IMR-90 (cell line): Measurements from ENCODE around the gene IQSEC1. TPM values are rescaled to one million over a fixed set of nuclear protein-coding genes. Genes with fewer than 3 reads are reported as not detected.
A peak's percentile ranks its signal among the peaks of the same experiment; 100 is the strongest.

ENCODE experiments used
- ATAC-seq: fragments of 200-7000 bp; cut with Tn5 transposase; 2 replicates; pipeline ENCODE4 v1.9.1; 2020; ENCODE audit warnings: low read depth, mild to moderate bottlenecking, moderate library complexity
- BruUV-seq: library from RNA; stranded (reverse); fragments of 400-500 nt; replicated peaks from 2 replicates; lab custom pipeline; 2021; lab: Mats Ljungman, UMichigan
- CTCF ChIA-PET: fragments of 300-600 bp; formaldehyde crosslinking; extraction: SDS; loops from one replicate; lab custom pipeline; 2021; ENCODE audit warnings: antibody characterized with exemption; lab: Yijun Ruan, JAX
- POLR2A ChIA-PET: fragments of 300-600 bp; sonication (Branson Sonifier 250); formaldehyde crosslinking; loops from one replicate; lab custom pipeline; 2022; ENCODE audit warnings: antibody characterized with exemption; ENCODE audit not compliant: unreplicated experiment; lab: Charles Lee
- DNase-seq: peaks from one replicate; pipeline ENCODE4 v3.0.0; 2013
- H2AFZ ChIP-seq: replicated peaks from 2 replicates; pipeline ENCODE3; 2013; ENCODE audit warnings: low read length, mild to moderate bottlenecking; ENCODE audit not compliant: poor library complexity
- H2AK5ac ChIP-seq: 2 replicates; pipeline ENCODE4 v1.6.1; 2013; ENCODE audit warnings: low read depth, low read length, inconsistent platforms
- H2AK9ac ChIP-seq: replicated peaks from 2 replicates; pipeline ENCODE3; 2013; ENCODE audit warnings: mild to moderate bottlenecking, low read depth, low read length, moderate library complexity; ENCODE audit not compliant: poor library complexity
- H2BK120ac ChIP-seq: 2 replicates; pipeline ENCODE4 v1.6.1; 2013; ENCODE audit warnings: low read depth, low read length, inconsistent platforms
- H2BK15ac ChIP-seq: 3 replicates; pipeline ENCODE4 v1.6.1; 2013; ENCODE audit warnings: low read depth, low read length, inconsistent platforms
- H2BK20ac ChIP-seq: 2 replicates; pipeline ENCODE4 v1.6.1; 2013; ENCODE audit warnings: low read depth, mild to moderate bottlenecking, inconsistent platforms, low read length, moderate library complexity
- H2BK5ac ChIP-seq: 2 replicates; pipeline ENCODE4 v1.6.1; 2013; ENCODE audit warnings: mild to moderate bottlenecking, low read depth, low read length, inconsistent platforms; ENCODE audit not compliant: poor library complexity, severe bottlenecking
- H3K14ac ChIP-seq: replicated peaks from 2 replicates; pipeline ENCODE4 v1.6.1; 2013; ENCODE audit warnings: low read depth, low read length, inconsistent platforms
- H3K18ac ChIP-seq: 2 replicates; pipeline ENCODE4 v1.6.1; 2013; ENCODE audit warnings: low read depth, low read length, control low read depth
- H3K23ac ChIP-seq: 2 replicates; pipeline ENCODE4 v1.6.1; 2013; ENCODE audit warnings: low read depth, low read length, inconsistent platforms
- H3K27ac ChIP-seq: 2 replicates; pipeline ENCODE4 v1.5.1; 2013; ENCODE audit warnings: mild to moderate bottlenecking, control low read depth, low read length; ENCODE audit not compliant: insufficient read depth
- H3K27me3 ChIP-seq: 2 replicates; pipeline ENCODE4 v1.6.1; 2013; ENCODE audit warnings: low read length; ENCODE audit not compliant: control insufficient read depth, insufficient read depth
- H3K36me3 ChIP-seq: 2 replicates; pipeline ENCODE4 v1.6.1; 2013; ENCODE audit warnings: low read length, mixed read lengths; ENCODE audit not compliant: control insufficient read depth, insufficient read depth
- H3K4ac ChIP-seq: 2 replicates; pipeline ENCODE4 v1.6.1; 2013; ENCODE audit warnings: low read depth, low read length, inconsistent platforms
- H3K4me1 ChIP-seq: 2 replicates; pipeline ENCODE4 v1.6.1; 2013; ENCODE audit warnings: low read length, mixed read lengths; ENCODE audit not compliant: control insufficient read depth, insufficient read depth
- H3K4me2 ChIP-seq: 2 replicates; pipeline ENCODE4 v1.6.1; 2013; ENCODE audit warnings: low read depth, mild to moderate bottlenecking, control low read depth, low read length, moderate library complexity
- H3K4me3 ChIP-seq: 2 replicates; pipeline ENCODE4 v1.5.1; 2013; ENCODE audit warnings: low read depth, mild to moderate bottlenecking, control low read depth, low read length, moderate library complexity; ENCODE audit not compliant: insufficient read depth
- H3K56ac ChIP-seq: 2 replicates; pipeline ENCODE4 v1.6.1; 2013; ENCODE audit warnings: low read length, inconsistent platforms; ENCODE audit not compliant: insufficient read depth; ENCODE audit errors: extremely low read depth
- H3K79me1 ChIP-seq, 2 experiments: 2 replicates each; pipeline ENCODE4 v1.6.1; 2013; ENCODE audit warnings: low read length in 2 of 2, inconsistent platforms in 1 of 2, low read depth in 1 of 2
- H3K9ac ChIP-seq: 2 replicates; pipeline ENCODE4 v1.6.1; 2013; ENCODE audit warnings: low read depth, low read length, control low read depth
- H3K9me1 ChIP-seq: 2 replicates; pipeline ENCODE4 v1.6.1; 2013; ENCODE audit warnings: low read length, inconsistent platforms; ENCODE audit not compliant: insufficient read depth
- H3K9me3 ChIP-seq: 2 replicates; pipeline ENCODE4 v1.6.1; 2013; ENCODE audit warnings: low read length; ENCODE audit not compliant: control insufficient read depth, insufficient read depth
- H4K20me1 ChIP-seq: 2 replicates; pipeline ENCODE4 v1.6.1; 2013; ENCODE audit warnings: low read length, inconsistent platforms; ENCODE audit not compliant: insufficient read depth
- H4K5ac ChIP-seq: 2 replicates; pipeline ENCODE4 v1.6.1; 2013; ENCODE audit warnings: mild to moderate bottlenecking, low read depth, low read length, control low read depth
- H4K8ac ChIP-seq, 2 experiments: 2 replicates each; pipeline ENCODE4 v1.6.1; 2013; ENCODE audit warnings: low read depth in 2 of 2, low read length in 2 of 2, control low read depth in 1 of 2, inconsistent platforms in 1 of 2
- H4K91ac ChIP-seq: 2 replicates; pipeline ENCODE4 v1.6.1; 2013; ENCODE audit warnings: low read depth, low read length, inconsistent platforms; ENCODE audit not compliant: insufficient read depth
- FOS ChIP-seq: fragments of 150-350 bp; IDR thresholded peaks from 2 replicates; pipeline ENCODE4 v1.6.1; 2016; ENCODE audit warnings: low read depth, low read length
- MAZ ChIP-seq: IDR thresholded peaks from 2 replicates; pipeline ENCODE4 v1.6.1; 2012; ENCODE audit warnings: low read depth, mild to moderate bottlenecking, low read length, improper control_type of control experiment, moderate library complexity, borderline replicate concordance
- MXI1 ChIP-seq: IDR thresholded peaks from 2 replicates; pipeline ENCODE4 v1.6.1; 2012; ENCODE audit warnings: low read depth, mild to moderate bottlenecking, low read length, moderate library complexity, borderline replicate concordance
- POLR2A ChIP-seq: IDR thresholded peaks from 2 replicates; pipeline ENCODE4 v1.6.1; 2012; ENCODE audit warnings: mild to moderate bottlenecking, low read depth, low read length
- RAD21 ChIP-seq: IDR thresholded peaks from 2 replicates; pipeline ENCODE4 v1.6.1; 2012; ENCODE audit warnings: low read length, improper control_type of control experiment
- WGBS, 2 experiments: methylation state at CpG; one replicate each; pipeline versions ENCODE4 v1.1.5 to v1.1.7; 2013; ENCODE audit warnings: missing lambda C conversion rate in 2 of 2; ENCODE audit not compliant: insufficient read length in 1 of 2; ENCODE audit errors: extremely low coverage in 2 of 2; 5-methylcytosine and 5-hydroxymethylcytosine counted together
- dilution Hi-C: fragments of 300-500 bp; cut with HindIII; formaldehyde crosslinking; loops from one replicate; pipeline ENCODE4 v1.14.3; 2018; ENCODE audit warnings: low sequenced_read_pairs; ENCODE audit not compliant: unreplicated experiment
- in situ Hi-C: fragments of 300-500 bp; cut with MboI; formaldehyde crosslinking; loops from 3 replicates; pipeline ENCODE4 v1.14.3; 2019; ENCODE audit warnings: low sequenced_read_pairs, inconsistent platforms, mixed read lengths
- intact Hi-C: fragments of 100-400 bp; cut with micrococcal nuclease; formaldehyde crosslinking; loops from 2 replicates; pipeline ENCODE4 v1.10.0; 2022
- polyA plus RNA-seq, 3 experiments: library from polyadenylated mRNA; depleted of rRNA; stranded (reverse); fragments of >200 nt; gene quantifications; 2 replicates each; pipeline ENCODE4 v1.2.3, GENCODE V29; 2012; ENCODE audit warnings: low replicate concordance in 1 of 3
- total RNA-seq: library from RNA; depleted of rRNA; stranded (reverse); fragments of >200 nt; gene quantifications from 2 replicates; pipeline ENCODE4 v1.2.3, GENCODE V29; 2012
- TF ChIP-seq, protein P1 (sequence below): fragments of 150-350 bp; IDR thresholded peaks from 2 replicates; pipeline ENCODE4 v1.6.1; 2017; ENCODE audit warnings: mild to moderate bottlenecking, antibody characterized with exemption, low read length, low read depth
- TF ChIP-seq, protein P2 (sequence below): conservative IDR thresholded peaks from 2 replicates; pipeline ENCODE4 v1.5.1; 2012; ENCODE audit warnings: mild to moderate bottlenecking, low read depth, low read length, improper control_type of control experiment
- TF ChIP-seq, protein P3 (sequence below): fragments of 150-350 bp; IDR thresholded peaks from 2 replicates; pipeline ENCODE4 v1.6.1; 2016; ENCODE audit warnings: low read depth, mild to moderate bottlenecking, low read length, moderate library complexity, borderline replicate concordance

Gene IQSEC1
- total and polyA plus RNA-seq, 2 of the 4 experiments (the other 2 are of a cell fraction): 5.9 to 11.9 TPM

DNA sequence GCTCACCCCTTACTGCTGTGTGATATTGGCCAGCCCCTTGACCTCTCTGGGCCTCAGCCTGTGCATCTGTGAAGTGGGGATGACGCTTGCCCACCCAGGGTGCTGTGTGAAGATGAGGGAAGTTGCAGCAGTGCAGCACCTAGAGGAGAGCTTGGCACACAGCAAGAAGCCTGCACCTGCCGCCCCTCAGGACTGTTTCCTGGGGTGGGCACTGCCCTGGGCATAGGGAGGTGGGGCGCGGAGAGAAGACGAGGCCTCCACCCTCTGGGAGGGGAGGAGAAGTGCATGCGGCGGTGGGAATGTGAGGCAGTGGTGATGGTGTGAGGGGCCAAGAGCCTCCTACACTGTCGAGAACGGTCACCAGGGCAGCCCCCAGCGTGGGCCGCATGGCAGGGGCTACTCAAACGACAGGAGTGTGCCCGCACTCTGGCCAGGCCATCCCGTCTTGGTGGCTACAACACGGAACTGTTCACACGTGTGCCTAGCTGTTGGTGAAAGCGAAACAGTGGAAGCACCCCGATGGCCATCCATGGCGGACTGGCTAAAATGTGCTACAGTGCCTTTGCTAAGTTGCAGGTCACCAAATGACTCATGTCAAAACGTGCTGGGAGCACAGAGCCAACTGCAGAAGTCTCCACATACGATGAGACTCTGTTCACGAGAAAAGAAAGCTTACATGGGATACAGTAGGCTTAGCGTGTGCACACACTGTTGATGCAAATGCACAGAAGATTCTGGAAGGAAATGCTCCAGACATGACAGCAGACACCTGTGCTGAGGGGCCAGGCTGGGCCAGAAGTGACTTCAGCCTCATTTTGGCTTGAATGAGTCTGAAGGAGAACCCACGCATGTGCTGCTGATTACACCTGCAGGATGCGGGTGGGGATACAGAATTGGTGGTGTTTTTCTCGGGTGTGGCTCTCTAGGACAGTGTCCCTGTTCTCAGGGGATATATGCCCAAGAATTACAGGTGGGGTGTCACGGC lies 40.4 kb upstream of the IQSEC1 start:
- Histone ChIP-seq H3K56ac (no peak overlapping the region), H2AK5ac (no peak overlapping the region), H3K27me3 (peaks cover 11% of the 10 kb centered on the region), H3K9me3 (no peaks in the 10 kb centered on the region), H4K8ac (no peak overlapping the region), H3K9ac (no peak overlapping the region), H2BK20ac (no peak overlapping the region), H2BK5ac (no peak overlapping the region), H3K4me1 (no peaks in the 10 kb centered on the region), H3K4ac (no peak overlapping the region), H3K4me2 (no peak overlapping the region), H2AK9ac (no peak overlapping the region), H3K18ac (no peak overlapping the region), H2AFZ (peak overlapping the region; percentile 43), H3K36me3 (no peaks in the 10 kb centered on the region), H3K27ac (no peak overlapping the region), H3K79me1 (no peaks in the 10 kb centered on the region), H2BK120ac (no peak overlapping the region), H4K5ac (no peak overlapping the region), H3K4me3 (no peak overlapping the region), H3K14ac (no peak overlapping the region), H3K23ac (no peak overlapping the region), H2BK15ac (no peak overlapping the region), H4K91ac (no peak overlapping the region), H3K9me1 (no peaks in the 10 kb centered on the region), H4K20me1 (no peaks in the 10 kb centered on the region)
- no peak for TF ChIP-seq MXI1
- no peak for TF ChIP-seq RAD21
- TF ChIP-seq, protein P1, sequence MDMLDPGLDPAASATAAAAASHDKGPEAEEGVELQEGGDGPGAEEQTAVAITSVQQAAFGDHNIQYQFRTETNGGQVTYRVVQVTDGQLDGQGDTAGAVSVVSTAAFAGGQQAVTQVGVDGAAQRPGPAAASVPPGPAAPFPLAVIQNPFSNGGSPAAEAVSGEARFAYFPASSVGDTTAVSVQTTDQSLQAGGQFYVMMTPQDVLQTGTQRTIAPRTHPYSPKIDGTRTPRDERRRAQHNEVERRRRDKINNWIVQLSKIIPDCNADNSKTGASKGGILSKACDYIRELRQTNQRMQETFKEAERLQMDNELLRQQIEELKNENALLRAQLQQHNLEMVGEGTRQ: no peak
- no peak for TF ChIP-seq FOS
- TF ChIP-seq MAZ: no peak
- TF ChIP-seq, protein P2, sequence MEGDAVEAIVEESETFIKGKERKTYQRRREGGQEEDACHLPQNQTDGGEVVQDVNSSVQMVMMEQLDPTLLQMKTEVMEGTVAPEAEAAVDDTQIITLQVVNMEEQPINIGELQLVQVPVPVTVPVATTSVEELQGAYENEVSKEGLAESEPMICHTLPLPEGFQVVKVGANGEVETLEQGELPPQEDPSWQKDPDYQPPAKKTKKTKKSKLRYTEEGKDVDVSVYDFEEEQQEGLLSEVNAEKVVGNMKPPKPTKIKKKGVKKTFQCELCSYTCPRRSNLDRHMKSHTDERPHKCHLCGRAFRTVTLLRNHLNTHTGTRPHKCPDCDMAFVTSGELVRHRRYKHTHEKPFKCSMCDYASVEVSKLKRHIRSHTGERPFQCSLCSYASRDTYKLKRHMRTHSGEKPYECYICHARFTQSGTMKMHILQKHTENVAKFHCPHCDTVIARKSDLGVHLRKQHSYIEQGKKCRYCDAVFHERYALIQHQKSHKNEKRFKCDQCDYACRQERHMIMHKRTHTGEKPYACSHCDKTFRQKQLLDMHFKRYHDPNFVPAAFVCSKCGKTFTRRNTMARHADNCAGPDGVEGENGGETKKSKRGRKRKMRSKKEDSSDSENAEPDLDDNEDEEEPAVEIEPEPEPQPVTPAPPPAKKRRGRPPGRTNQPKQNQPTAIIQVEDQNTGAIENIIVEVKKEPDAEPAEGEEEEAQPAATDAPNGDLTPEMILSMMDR: no peak
- TF ChIP-seq POLR2A: no peak
- TF ChIP-seq, protein P3, sequence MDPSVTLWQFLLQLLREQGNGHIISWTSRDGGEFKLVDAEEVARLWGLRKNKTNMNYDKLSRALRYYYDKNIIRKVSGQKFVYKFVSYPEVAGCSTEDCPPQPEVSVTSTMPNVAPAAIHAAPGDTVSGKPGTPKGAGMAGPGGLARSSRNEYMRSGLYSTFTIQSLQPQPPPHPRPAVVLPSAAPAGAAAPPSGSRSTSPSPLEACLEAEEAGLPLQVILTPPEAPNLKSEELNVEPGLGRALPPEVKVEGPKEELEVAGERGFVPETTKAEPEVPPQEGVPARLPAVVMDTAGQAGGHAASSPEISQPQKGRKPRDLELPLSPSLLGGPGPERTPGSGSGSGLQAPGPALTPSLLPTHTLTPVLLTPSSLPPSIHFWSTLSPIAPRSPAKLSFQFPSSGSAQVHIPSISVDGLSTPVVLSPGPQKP: no peak
- dilution Hi-C loops (no loop called here), intact Hi-C loops (no loop called here), in situ Hi-C loops (no loop called here)
- ChIA-PET POLR2A (no interaction called here), CTCF (no interaction called here)
- ATAC-seq (no peak), DNase-seq (no peak)
- WGBS, 2 experiments: 52% methylated on average over 10 of the region's 27 CpGs; no CpG with 5 or more reads in 1 of the 2 experiments
- no TSS peak for BruUV-seq
